ENCODE data around the gene EXOC4. TPM values are rescaled to one million over a fixed set of nuclear protein-coding genes. Genes with fewer than 3 reads are reported as not detected.

The EXOC4 gene
- total and polyA plus RNA-seq, 2 donors (not counting 3 experiments of a cell fraction or from before 2014, with no cell fraction given) = 20.3 to 73.1 TPM

DNA sequence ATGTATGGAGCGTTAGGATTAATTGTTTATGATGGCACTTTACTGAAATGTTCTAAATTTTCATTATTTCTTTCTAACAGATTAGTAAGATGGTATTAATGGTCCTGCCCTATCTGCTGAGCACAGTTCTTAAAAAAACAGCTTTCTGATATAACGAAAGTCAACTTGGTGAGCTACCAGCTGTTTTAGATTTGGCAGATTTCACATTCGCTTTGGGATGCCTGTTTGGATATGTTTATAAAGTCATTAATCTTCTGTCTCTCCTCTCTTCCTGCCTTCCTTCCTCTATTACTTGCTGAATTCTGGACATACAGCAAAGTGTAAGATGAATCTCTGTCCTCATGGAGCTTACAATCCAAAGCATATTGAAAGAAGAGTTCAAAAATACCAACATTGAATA lies 477.5 kb downstream of the EXOC4 start:
- no peaks in the 10 kb centered on the region for H3K36me3 ChIP-seq (ENCODE audit: control insufficient read depth in 2 of 2, extremely low read depth in 1 of 2, insufficient read depth in 2 of 2, low read length in 2 of 2)
- no peaks in the 10 kb centered on the region for H3K4me1 ChIP-seq (ENCODE audit: control insufficient read depth, extremely low read depth, insufficient read depth, low read length)
- no TSS peak for BruUV-seq (replicated peaks)
- H3K27me3 ChIP-seq (ENCODE audit: control insufficient read depth in 2 of 2, insufficient read depth in 2 of 2, low read length in 2 of 2) = no peaks in the 10 kb centered on the region
- dilution Hi-C loops (cut with MboI; ENCODE audit: extremely low pct_ligation_motif_present, low sequenced_read_pairs) = no loop called here
- FAIRE-seq = no peak
- ChIA-PET CTCF (interaction anchor here (1.5 kb wide), 1 partner anchor 11 kb away, joined by 4 read pairs; no protein-coding TSS in a partner anchor), POLR2A (no interaction called here)
- H3K9ac ChIP-seq (replicated peaks; ENCODE audit: extremely low read depth, insufficient read depth, low read length) = no peak overlapping the region
- no peaks in the 10 kb centered on the region for H4K20me1 ChIP-seq (replicated peaks; ENCODE audit: control insufficient read depth, extremely low read depth, insufficient read depth, low read length)
- H3K4me3 ChIP-seq (replicated peaks in 1 of 3; ENCODE audit: insufficient read depth in 1 of 3, low read depth in 1 of 3, low read length in 3 of 3) = no peak overlapping the region
- H3K9me1 ChIP-seq (replicated peaks; ENCODE audit: control insufficient read depth, extremely low read depth, insufficient read depth, low read length) = no peaks in the 10 kb centered on the region
- no peak overlapping the region for H2AFZ ChIP-seq (ENCODE audit: low read depth, low read length)
- H3K9me3 ChIP-seq (replicated peaks; ENCODE audit: control insufficient read depth, insufficient read depth, low read length) = no peaks in the 10 kb centered on the region
- no peak for DNase-seq (ENCODE audit: low read depth, low spot score)
- intact Hi-C loops (cut with micrococcal nuclease) = no loop called here
- H3K27ac ChIP-seq (ENCODE audit: insufficient read depth, low read depth, low read length) = no peak overlapping the region
- no peaks in the 10 kb centered on the region for H3K79me2 ChIP-seq (ENCODE audit: control insufficient read depth, insufficient read depth, low read length)
- TF ChIP-seq GATA2 (IDR thresholded peaks at IDR 0.05; ENCODE audit: insufficient read depth, insufficient read length, low read depth, low read length) = no peak
- TF ChIP-seq, protein P1, sequence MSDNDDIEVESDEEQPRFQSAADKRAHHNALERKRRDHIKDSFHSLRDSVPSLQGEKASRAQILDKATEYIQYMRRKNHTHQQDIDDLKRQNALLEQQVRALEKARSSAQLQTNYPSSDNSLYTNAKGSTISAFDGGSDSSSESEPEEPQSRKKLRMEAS (IDR thresholded peaks at IDR 0.05; ENCODE audit: insufficient read depth, insufficient read length) = no peak
- H3K4me2 ChIP-seq (ENCODE audit: insufficient read depth, low read length) = no peak overlapping the region

DNA sequence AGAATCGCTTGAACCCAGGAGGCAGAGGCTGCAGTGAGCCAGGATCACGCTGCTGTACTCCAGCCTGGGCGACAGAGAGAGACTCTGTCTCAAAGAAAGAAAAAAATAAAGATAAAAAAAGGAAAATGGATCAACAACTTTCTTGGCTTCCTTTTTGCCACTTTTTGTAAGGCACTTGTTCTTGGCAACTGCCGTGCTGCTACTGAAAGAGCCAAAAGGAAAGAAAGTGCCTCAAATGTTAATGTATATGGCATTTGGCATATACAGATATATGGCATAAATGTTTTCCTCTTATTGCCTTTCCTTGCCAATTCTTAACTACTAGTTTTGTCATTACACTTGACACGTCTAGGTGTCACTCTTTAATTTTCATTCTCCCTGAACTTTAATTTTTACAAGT lies 480.5 kb downstream of the EXOC4 start:
- Histone ChIP-seq H3K9me3 (replicated peaks; ENCODE audit: control insufficient read depth, insufficient read depth, low read length) (no peaks in the 10 kb centered on the region), H3K4me3 (replicated peaks in 1 of 3; ENCODE audit: insufficient read depth in 1 of 3, low read depth in 1 of 3, low read length in 3 of 3) (no peak overlapping the region), H3K79me2 (ENCODE audit: control insufficient read depth, insufficient read depth, low read length) (no peaks in the 10 kb centered on the region), H3K27ac (ENCODE audit: insufficient read depth, low read depth, low read length) (no peak overlapping the region), H3K9ac (replicated peaks; ENCODE audit: extremely low read depth, insufficient read depth, low read length) (no peak overlapping the region), H3K36me3 (ENCODE audit: control insufficient read depth in 2 of 2, extremely low read depth in 1 of 2, insufficient read depth in 2 of 2, low read length in 2 of 2) (no peaks in the 10 kb centered on the region), H3K4me1 (ENCODE audit: control insufficient read depth, extremely low read depth, insufficient read depth, low read length) (no peaks in the 10 kb centered on the region), H4K20me1 (replicated peaks; ENCODE audit: control insufficient read depth, extremely low read depth, insufficient read depth, low read length) (no peaks in the 10 kb centered on the region), H3K9me1 (replicated peaks; ENCODE audit: control insufficient read depth, extremely low read depth, insufficient read depth, low read length) (no peaks in the 10 kb centered on the region), H2AFZ (ENCODE audit: low read depth, low read length) (no peak overlapping the region), H3K4me2 (ENCODE audit: insufficient read depth, low read length) (no peak overlapping the region), H3K27me3 (ENCODE audit: control insufficient read depth in 2 of 2, insufficient read depth in 2 of 2, low read length in 2 of 2) (no peaks in the 10 kb centered on the region)
- dilution Hi-C loops (cut with MboI; ENCODE audit: extremely low pct_ligation_motif_present, low sequenced_read_pairs) = no loop called here
- ChIA-PET CTCF (no interaction called here), POLR2A (no interaction called here)
- no peak for DNase-seq (ENCODE audit: low read depth, low spot score)
- TF ChIP-seq MYC (IDR thresholded peaks at IDR 0.05; ENCODE audit: low read depth, low read length) (no peak), EZH2 (IDR thresholded peaks at IDR 0.05; ENCODE audit: borderline replicate concordance, low read depth, low read length, severe bottlenecking) (no peak), GATA2 (IDR thresholded peaks at IDR 0.05; ENCODE audit: insufficient read depth, insufficient read length, low read depth, low read length) (no peak), POLR2AphosphoS5 (IDR thresholded peaks at IDR 0.05; ENCODE audit: insufficient read depth, low read depth, low read length) (no peak), FOS (IDR thresholded peaks at IDR 0.05; ENCODE audit: borderline replicate concordance, insufficient read depth, low read length) (no peak), JUN (IDR thresholded peaks at IDR 0.05; ENCODE audit: borderline replicate concordance, insufficient read depth, insufficient read length, low read depth) (no peak)
- TF ChIP-seq, protein P1 (IDR thresholded peaks at IDR 0.05; ENCODE audit: insufficient read depth, insufficient read length) = no peak
- TF ChIP-seq, protein P2, sequence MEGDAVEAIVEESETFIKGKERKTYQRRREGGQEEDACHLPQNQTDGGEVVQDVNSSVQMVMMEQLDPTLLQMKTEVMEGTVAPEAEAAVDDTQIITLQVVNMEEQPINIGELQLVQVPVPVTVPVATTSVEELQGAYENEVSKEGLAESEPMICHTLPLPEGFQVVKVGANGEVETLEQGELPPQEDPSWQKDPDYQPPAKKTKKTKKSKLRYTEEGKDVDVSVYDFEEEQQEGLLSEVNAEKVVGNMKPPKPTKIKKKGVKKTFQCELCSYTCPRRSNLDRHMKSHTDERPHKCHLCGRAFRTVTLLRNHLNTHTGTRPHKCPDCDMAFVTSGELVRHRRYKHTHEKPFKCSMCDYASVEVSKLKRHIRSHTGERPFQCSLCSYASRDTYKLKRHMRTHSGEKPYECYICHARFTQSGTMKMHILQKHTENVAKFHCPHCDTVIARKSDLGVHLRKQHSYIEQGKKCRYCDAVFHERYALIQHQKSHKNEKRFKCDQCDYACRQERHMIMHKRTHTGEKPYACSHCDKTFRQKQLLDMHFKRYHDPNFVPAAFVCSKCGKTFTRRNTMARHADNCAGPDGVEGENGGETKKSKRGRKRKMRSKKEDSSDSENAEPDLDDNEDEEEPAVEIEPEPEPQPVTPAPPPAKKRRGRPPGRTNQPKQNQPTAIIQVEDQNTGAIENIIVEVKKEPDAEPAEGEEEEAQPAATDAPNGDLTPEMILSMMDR (IDR thresholded peaks at IDR 0.05; ENCODE audit: extremely low read depth in 1 of 2, insufficient read depth in 1 of 2, low read depth in 1 of 2, low read length in 2 of 2) = no peak
- no peak for FAIRE-seq
- no TSS peak for BruUV-seq (replicated peaks)
- intact Hi-C loops (cut with micrococcal nuclease) = no loop called here
